Duodenal mucosa (tissue), 2 donors: ENCODE measurements around the gene MAP3K13.
"Not testable (repeated sequence)": the region's sequence is repeated elsewhere in the genome, so short reads cannot be mapped to it uniquely, and the experiment has no call there.

ENCODE experiments used
- H3K27ac ChIP-seq: one replicate; pipeline ENCODE4 v1.7.0; 2013; ENCODE audit warnings: low read depth, low read length
- H3K27me3 ChIP-seq, 2 donors: one replicate each; pipeline ENCODE4 v1.7.0; 2013; ENCODE audit warnings: low read length in 2 of 2, control low read depth in 1 of 2; ENCODE audit not compliant: insufficient read depth in 2 of 2, control insufficient read depth in 1 of 2
- H3K36me3 ChIP-seq, 2 donors: one replicate each; pipeline ENCODE4 v1.7.0; 2013; ENCODE audit warnings: low read length in 2 of 2, control low read depth in 1 of 2; ENCODE audit not compliant: insufficient read depth in 2 of 2, control insufficient read depth in 1 of 2
- H3K4me1 ChIP-seq, 2 donors: one replicate each; pipeline ENCODE4 v1.7.0; 2013; ENCODE audit warnings: low read length in 2 of 2, control low read depth in 1 of 2; ENCODE audit not compliant: insufficient read depth in 2 of 2, control insufficient read depth in 1 of 2
- H3K4me3 ChIP-seq, 2 donors: one replicate each; pipeline ENCODE4 v1.7.0; 2013; ENCODE audit warnings: low read length in 2 of 2, low read depth in 1 of 2
- H3K9ac ChIP-seq, 2 donors: one replicate each; pipeline ENCODE4 v1.7.0; 2013; ENCODE audit warnings: low read length in 2 of 2, low read depth in 1 of 2
- H3K9me3 ChIP-seq, 2 donors: one replicate each; pipeline ENCODE4 v1.7.0; 2013; ENCODE audit warnings: low read length in 2 of 2, control low read depth in 1 of 2; ENCODE audit not compliant: control insufficient read depth in 1 of 2

MAP3K13 gene

DNA sequence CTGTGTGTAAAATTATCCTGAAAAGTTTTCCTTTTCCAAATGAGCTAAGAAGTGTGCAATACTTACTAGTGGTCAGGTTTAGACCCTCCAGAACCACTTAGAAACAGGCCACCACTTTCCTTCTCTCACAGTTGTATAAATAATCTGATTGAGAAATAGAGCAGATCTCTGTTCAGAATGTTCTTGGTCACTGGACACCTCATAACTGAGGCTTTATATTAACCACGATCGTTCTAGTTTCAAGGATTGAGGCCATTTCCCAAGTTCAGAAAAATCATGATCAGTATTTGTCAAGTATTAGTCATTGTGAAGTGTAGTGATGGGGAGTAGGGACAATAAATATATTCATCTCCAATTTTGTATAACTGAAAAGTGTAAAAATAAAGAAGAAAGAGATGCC, 1.0 kb upstream of the MAP3K13 start:
- no peak overlapping the region for H3K9ac ChIP-seq
- H3K27me3 ChIP-seq: no peaks in the 10 kb centered on the region
- no peaks in the 10 kb centered on the region for H3K36me3 ChIP-seq
- peaks cover 2 to 8% of the 10 kb centered on the region in 2 donors for H3K4me1 ChIP-seq
- no peak overlapping the region for H3K27ac ChIP-seq
- no peak overlapping the region for H3K4me3 ChIP-seq
- H3K9me3 ChIP-seq: no peaks in the 10 kb centered on the region

DNA sequence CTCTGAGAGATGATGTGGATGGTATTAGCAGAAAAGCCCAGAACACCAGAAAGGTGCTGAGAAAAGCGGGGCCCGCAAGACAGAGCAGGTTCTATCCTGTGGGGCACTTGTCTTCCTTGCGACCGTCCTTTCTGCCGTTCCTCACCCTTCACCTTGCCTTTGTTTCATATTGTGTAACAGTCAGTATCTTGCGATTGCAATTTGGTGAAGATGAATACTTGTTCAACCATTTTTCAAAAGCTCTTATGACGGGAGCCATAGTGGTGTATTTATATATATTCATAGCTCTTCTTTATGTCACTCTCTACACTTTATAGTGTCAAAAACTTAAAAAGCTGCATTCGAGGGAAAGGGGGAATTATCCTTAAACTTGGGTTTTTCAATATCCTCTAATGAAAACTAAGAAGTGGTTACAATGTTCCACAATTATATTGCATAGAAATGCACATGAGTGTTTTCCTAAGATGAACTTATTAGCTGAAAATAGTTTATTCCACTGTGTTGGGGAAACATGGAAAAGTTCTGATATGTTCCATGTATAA, 797 bp downstream of the MAP3K13 start:
- Histone ChIP-seq H3K9ac (peak overlapping the region; percentile 12 to 60), H3K4me1 (peaks cover 2 to 8% of the 10 kb centered on the region in 2 donors)

DNA sequence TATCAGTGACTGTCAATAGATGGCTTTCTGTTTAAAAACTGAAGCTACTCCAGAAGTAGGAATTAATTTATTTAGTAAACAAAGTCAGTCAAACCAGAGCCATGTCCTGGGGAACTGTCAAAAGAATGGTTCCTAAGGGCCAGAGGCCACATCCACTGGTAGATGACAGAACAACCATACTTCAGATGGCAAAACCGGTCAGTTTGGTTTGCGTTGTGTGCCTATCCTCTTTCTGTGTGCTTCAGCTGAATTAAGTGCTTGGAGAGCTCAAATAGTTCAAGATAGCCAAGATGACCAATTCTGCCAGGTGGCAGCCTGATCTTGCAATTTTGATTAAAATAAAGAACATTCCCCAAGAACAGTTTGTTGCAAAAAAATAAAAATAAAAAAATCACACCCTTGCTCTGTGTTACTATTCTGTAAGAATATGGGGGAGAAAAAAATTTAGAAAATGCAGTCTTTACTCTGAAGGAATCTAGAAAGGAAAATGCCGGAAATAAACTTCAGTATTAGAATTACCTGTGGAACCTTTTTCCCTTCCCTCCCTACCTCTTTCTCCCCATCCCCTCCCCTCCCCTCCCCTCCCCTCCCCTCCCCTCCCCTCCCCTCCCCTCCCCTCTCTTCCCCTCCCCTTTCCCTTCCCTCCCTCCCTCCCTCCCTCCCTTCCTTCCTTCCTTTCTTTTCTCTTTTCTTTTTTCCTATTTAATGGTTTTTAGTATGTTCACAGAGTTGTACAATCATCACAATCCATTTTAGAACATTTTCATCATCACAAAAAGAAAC, 2.5 kb downstream of the MAP3K13 start:
- no peak overlapping the region for H3K27ac ChIP-seq
- H3K4me1 ChIP-seq: peaks cover 2 to 10% of the 10 kb centered on the region in 2 donors
- no peak overlapping the region for H3K4me3 ChIP-seq
- no peaks in the 10 kb centered on the region for H3K9me3 ChIP-seq
- H3K9ac ChIP-seq: no peak overlapping the region
- no peaks in the 10 kb centered on the region for H3K27me3 ChIP-seq
- H3K36me3 ChIP-seq: no peaks in the 10 kb centered on the region

More for the DNA sequence above, 797 bp downstream of the MAP3K13 start:
- Histone ChIP-seq H3K27ac (no peak overlapping the region), H3K27me3 (no peaks in the 10 kb centered on the region), H3K36me3 (no peaks in the 10 kb centered on the region), H3K4me3 (peak overlapping the region; percentile 52 to 80), H3K9me3 (no peaks in the 10 kb centered on the region)

DNA sequence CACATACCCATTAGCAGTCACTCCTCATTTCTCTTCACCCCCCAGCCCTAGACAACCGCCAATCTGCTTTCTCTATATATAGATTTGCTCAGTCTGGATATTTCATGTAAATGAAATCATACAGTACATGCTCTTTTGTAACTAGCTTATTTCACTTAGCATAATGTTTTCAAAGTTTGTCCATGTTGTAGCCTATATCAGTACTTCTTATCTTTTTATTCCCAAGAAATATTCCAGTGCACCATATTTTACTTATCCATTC, 3.1 kb downstream of the MAP3K13 start:
- Histone ChIP-seq H3K9me3 (no peaks in the 10 kb centered on the region), H3K27ac (no peak overlapping the region), H3K9ac (no peak overlapping the region), H3K4me1 (peaks cover 2 to 13% of the 10 kb centered on the region in 2 donors), H3K36me3 (no peaks in the 10 kb centered on the region), H3K4me3 (no peak overlapping the region), H3K27me3 (no peaks in the 10 kb centered on the region)

DNA sequence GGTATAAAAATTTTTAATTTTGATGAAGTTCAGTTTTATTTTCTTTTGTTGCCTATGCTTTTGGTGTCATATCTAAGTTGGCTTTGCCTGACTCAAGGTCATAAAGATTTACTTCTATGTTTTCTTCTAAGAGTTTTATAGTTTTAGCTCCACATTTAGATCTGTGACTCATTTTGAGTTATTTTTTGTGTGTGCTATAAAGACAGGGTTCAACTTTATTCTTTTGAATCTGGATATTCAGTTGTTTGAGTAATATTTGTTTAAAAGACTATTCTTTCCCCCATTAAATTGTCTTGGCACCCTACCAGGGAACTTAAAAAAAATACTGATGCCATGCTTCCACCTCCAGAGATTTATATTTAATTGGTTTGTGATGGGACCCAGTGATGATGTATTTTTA, 4.0 kb downstream of the MAP3K13 start:
- Histone ChIP-seq H3K27ac (no peak overlapping the region), H3K9me3 (no peaks in the 10 kb centered on the region), H3K4me3 (no peak overlapping the region), H3K4me1 (peaks cover 11 to 21% of the 10 kb centered on the region in 2 donors), H3K27me3 (no peaks in the 10 kb centered on the region), H3K9ac (no peak overlapping the region), H3K36me3 (no peaks in the 10 kb centered on the region)

DNA sequence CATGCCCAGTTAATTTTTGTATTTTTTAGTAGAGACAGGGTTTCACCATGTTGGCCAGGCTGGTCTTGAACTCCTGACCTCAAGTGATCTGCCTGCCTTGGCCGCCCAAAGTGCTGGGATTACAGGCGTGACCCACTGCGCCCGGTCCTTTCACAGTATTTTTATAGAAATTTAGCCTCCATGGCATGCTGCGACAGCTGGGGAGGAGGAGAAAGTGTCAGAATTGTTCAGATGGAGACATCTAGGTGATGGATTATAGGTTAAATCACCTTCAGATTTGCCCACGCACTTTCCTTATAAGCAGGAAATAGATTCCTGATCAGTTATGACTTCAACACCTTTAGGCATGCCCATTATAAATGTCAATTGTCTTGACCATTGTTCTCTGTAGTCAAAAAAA, 7.4 kb downstream of the MAP3K13 start:
- H3K27ac ChIP-seq, H3K4me3 ChIP-seq, H3K9ac ChIP-seq, H3K27me3 ChIP-seq, H3K36me3 ChIP-seq, H3K9me3 ChIP-seq: not testable (repeated sequence)
- H3K4me1 ChIP-seq: peaks cover 16 to 23% of the 10 kb centered on the region in 2 donors

DNA sequence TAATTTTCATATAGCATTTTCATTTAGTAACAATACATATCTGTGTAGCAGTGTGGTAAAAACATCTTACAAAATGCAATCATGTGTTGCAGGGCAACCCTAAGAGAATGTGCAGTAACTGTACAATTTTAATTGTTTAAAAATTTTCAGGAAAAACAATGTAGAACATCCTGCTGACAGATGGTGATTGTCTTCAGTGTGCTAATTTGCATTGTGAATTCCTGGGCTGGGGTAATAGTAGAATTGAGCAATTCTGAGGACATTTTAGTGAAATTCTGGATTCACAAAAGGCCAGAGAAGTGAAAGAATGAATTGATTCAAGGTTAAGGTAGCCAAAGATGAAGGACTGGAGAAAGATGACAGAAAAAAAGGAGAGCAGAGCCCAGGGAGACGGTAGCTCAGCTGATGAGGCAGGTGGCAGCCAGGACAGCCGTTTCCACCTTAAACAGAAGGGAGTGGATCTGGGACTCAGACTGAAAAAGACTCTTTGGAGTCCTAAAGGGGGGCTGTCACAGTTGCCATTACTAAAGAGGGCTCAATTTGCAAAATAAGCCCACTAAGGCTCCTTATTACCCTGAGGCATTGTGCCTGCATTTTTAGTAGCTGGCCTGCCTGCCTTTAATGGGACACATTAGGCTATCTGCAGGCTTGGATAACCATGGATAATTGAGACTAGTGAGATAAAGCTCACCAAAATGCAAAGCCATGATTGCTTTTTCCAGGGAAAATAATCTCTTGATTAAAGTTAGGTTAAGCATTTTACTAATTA, 8.6 kb downstream of the MAP3K13 start:
- Histone ChIP-seq H3K27ac (no peak overlapping the region), H3K4me1 (peaks cover 16 to 21% of the 10 kb centered on the region in 2 donors), H3K9ac (no peak overlapping the region)

DNA sequence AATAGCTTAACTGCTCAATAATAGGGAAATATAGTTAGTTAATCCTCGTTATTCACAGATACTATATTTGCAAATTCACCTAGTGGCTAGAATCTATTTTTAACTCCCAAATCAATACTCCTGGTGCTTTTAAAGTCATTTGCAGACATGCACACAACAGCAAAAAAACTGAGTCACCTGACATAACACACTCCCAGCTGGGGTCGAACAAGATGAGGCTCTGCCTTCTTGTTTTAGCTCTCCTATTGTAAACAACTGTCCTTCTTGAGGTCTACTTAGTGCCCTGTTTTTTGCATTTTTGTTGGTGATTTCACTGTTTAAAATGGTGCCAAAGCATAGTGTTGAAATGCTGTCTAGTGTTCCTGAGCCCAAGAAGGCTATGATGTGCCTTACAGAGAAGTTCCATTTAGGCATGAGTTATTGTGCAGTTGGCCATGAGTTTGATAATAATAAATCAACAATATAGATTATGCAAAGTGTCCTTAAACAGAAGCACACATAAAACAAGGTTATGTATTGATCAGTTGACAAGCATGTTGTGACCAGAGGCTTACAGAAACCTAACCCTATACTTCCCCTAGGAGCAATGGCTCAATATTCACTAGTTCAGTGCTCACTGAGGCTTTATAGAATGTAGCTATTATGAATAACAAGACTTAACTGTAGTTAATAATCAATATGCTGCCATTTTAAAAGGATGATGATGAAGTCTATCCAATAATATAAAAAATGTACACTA, 18.6 kb downstream of the MAP3K13 start:
- H3K4me1 ChIP-seq: no peaks in the 10 kb centered on the region
- no peak overlapping the region for H3K9ac ChIP-seq
- H3K9me3 ChIP-seq: no peaks in the 10 kb centered on the region
- no peaks in the 10 kb centered on the region for H3K27me3 ChIP-seq
- no peak overlapping the region for H3K27ac ChIP-seq
- H3K36me3 ChIP-seq: no peaks in the 10 kb centered on the region
- no peak overlapping the region for H3K4me3 ChIP-seq

More for the DNA sequence above, 8.6 kb downstream of the MAP3K13 start:
- Histone ChIP-seq H3K27me3 (no peaks in the 10 kb centered on the region), H3K9me3 (no peaks in the 10 kb centered on the region), H3K36me3 (no peaks in the 10 kb centered on the region), H3K4me3 (no peak overlapping the region)

DNA sequence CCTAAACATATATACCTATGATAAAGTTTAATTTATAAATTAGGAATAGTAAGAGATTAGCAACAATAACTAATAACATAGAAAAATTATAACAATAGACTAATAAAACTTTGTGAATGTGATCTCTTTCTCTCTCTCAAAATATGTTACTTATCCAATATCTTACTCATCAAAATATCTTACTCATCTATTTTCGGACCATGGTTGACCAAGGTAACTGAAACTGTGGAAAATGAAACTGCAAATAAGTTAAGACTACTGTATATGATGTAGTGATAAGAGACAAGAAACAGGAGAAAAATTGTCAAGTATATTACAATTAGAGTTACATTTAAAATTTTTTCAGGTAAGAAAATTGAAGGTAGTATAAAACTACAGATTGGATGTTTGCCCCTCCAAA, 19.2 kb downstream of the MAP3K13 start:
- Histone ChIP-seq H3K9ac (no peak overlapping the region), H3K27me3 (no peaks in the 10 kb centered on the region), H3K9me3 (no peaks in the 10 kb centered on the region), H3K4me1 (no peaks in the 10 kb centered on the region), H3K4me3 (no peak overlapping the region), H3K27ac (no peak overlapping the region), H3K36me3 (no peaks in the 10 kb centered on the region)

DNA sequence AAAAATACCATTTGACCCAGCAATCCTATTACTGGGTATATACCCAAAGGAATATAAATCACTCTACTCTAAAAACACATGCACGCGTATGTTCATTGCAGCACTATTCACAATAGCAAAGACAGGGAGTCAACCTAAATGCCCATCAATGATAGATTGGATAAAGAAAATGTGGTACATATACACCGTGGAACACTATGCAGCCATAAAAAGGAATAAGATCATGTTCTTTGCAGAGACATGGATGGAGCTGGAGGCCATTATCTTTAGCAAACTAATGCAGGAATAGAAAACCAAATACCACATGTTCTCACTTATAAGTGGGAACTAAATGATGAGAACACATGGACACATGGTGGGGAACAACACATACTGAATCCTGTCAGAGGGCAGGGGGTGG, 23.6 kb downstream of the MAP3K13 start:
- not testable (repeated sequence) for H3K27ac ChIP-seq, H3K9me3 ChIP-seq, H3K36me3 ChIP-seq, H3K27me3 ChIP-seq, H3K4me3 ChIP-seq, H3K4me1 ChIP-seq, H3K9ac ChIP-seq
